ENCODE measurements around the gene GRID2.

Gene GRID2

GRCh38 chr4:93648258-93648657 is 1344.5 kb downstream of the GRID2 start:
- H3K4me3 ChIP-seq (ENCODE audit: low read length) = no peak overlapping the region
- no peak for DNase-seq (ENCODE audit: low read depth)
- no peak for TF ChIP-seq CTCF (conservative IDR thresholded peaks at IDR 0.05; ENCODE audit: low read depth, low read length)

GRCh38 chr4:93649828-93650227 is 1346.1 kb downstream of the GRID2 start:
- H3K4me3 ChIP-seq (ENCODE audit: low read length) = no peak overlapping the region
- no peak for TF ChIP-seq CTCF (conservative IDR thresholded peaks at IDR 0.05; ENCODE audit: low read depth, low read length)
- no peak for DNase-seq (ENCODE audit: low read depth)

DNA sequence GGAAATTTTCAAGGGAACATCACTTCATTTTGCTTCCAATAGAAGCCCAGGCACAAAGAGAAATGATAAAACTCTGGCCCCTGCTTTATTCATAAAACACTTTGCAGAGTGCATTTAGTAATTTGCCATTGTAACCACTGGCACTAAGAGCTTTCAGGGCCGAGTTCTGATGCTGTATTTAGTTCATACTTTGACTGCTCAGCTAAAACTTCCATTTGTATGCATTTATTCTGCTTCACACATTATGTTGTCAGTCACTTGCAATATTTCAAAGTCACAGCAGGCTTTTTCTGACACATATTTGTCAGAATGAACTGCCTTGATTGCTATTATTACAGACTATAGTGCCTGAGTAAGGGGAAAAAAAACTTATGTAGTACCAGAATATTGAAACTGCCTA is 1350.4 kb downstream of the GRID2 start:
- no peak for TF ChIP-seq CTCF (conservative IDR thresholded peaks at IDR 0.05; ENCODE audit: low read depth, low read length)
- no peak for DNase-seq (ENCODE audit: low read depth)
- H3K4me3 ChIP-seq (ENCODE audit: low read length) = no peak overlapping the region

DNA sequence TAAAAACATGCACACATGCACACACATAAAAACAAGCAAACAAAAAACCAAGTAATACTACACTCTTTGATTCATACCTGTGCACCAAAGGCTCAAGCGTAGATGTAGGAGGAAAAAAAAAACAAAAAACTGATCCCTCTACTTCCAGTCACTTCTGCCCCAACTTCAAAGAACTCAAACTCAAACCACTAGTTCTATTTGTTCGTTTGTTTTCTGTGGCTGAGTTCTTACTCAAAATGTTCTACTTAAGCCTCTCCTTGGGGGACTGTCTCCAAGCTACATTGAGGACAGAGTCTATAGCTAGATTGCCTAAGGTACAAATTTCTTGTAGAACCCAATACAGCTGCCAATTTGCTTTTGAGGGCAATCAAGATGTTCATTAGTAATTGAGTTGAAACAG is 1353.8 kb downstream of the GRID2 start:
- DNase-seq (ENCODE audit: low read depth) = no peak
- H3K4me3 ChIP-seq (ENCODE audit: low read length) = no peak overlapping the region

GRCh38 chr4:93658443-93658842 is 1354.7 kb downstream of the GRID2 start:
- no peak for TF ChIP-seq CTCF (conservative IDR thresholded peaks at IDR 0.05; ENCODE audit: low read depth, low read length)
- peak; percentile 79 for DNase-seq (ENCODE audit: low read depth)

More for the DNA sequence above, 1353.8 kb downstream of the GRID2 start:
- TF ChIP-seq CTCF (conservative IDR thresholded peaks at IDR 0.05; ENCODE audit: low read depth, low read length) = no peak

DNA sequence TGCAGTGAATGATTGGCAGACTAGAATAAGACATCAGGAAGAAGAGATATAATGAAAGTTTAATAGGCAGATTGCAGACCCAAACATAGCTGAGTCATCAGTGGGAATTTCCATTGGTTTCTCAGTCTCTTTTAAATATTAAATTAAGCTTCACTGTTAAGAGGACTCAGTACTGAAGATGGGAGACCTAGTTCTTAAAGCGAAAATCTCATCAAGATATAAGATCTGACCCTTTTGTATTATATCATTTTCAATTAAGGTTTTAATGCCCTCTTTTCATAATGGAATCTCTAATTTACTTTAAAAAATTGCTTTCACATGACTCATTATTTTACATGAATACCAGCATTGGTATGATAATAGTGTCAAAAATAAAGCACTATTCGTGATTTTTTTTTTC is 1355.9 kb downstream of the GRID2 start:
- DNase-seq (ENCODE audit: low read depth) = no peak
- no peak overlapping the region for H3K4me3 ChIP-seq (ENCODE audit: low read length)
- no peak for TF ChIP-seq CTCF (conservative IDR thresholded peaks at IDR 0.05; ENCODE audit: low read depth, low read length)

More at GRCh38 chr4:93658443-93658842, 1354.7 kb downstream of the GRID2 start:
- H3K4me3 ChIP-seq (ENCODE audit: low read length) = no peak overlapping the region

GRCh38 chr4:93660036-93660435 is 1356.3 kb downstream of the GRID2 start:
- H3K4me3 ChIP-seq (ENCODE audit: low read length) = no peak overlapping the region
- TF ChIP-seq CTCF (conservative IDR thresholded peaks at IDR 0.05; ENCODE audit: low read depth, low read length) = no peak
- no peak for DNase-seq (ENCODE audit: low read depth)

All from retinal pigment epithelial cell (primary cell).